Muscle layer of colon (tissue), 2 donors: ENCODE results near the gene PLOD2.

Source experiments
- H3K27ac ChIP-seq: one replicate; pipeline ENCODE4 v1.7.0; 2013; ENCODE audit warnings: low read depth, mild to moderate bottlenecking, low read length, moderate library complexity
- H3K27me3 ChIP-seq, 2 donors: one replicate each; pipeline ENCODE4 v1.7.0; 2013; ENCODE audit warnings: low read length in 2 of 2, mild to moderate bottlenecking in 2 of 2; ENCODE audit not compliant: insufficient read depth in 2 of 2, control insufficient read depth in 1 of 2
- H3K36me3 ChIP-seq: one replicate; pipeline ENCODE4 v1.7.0; 2013; ENCODE audit warnings: mild to moderate bottlenecking, low read length; ENCODE audit not compliant: insufficient read depth
- H3K4me1 ChIP-seq: one replicate; pipeline ENCODE4 v1.7.0; 2013; ENCODE audit warnings: mild to moderate bottlenecking, low read length; ENCODE audit not compliant: insufficient read depth
- H3K4me3 ChIP-seq, 2 donors: one replicate each; pipeline ENCODE4 v1.7.0; 2013; ENCODE audit warnings: low read length in 2 of 2, low read depth in 1 of 2, mild to moderate bottlenecking in 1 of 2, moderate library complexity in 1 of 2
- H3K9ac ChIP-seq: one replicate; pipeline ENCODE4 v1.7.0; 2013; ENCODE audit warnings: low read length
- H3K9me3 ChIP-seq: one replicate; pipeline ENCODE4 v1.7.0; 2013; ENCODE audit warnings: mild to moderate bottlenecking, low read length
- donor health status: abdominal sarcoma.
- donor health status: Adenocarcinoma of cecum.

Gene PLOD2

DNA sequence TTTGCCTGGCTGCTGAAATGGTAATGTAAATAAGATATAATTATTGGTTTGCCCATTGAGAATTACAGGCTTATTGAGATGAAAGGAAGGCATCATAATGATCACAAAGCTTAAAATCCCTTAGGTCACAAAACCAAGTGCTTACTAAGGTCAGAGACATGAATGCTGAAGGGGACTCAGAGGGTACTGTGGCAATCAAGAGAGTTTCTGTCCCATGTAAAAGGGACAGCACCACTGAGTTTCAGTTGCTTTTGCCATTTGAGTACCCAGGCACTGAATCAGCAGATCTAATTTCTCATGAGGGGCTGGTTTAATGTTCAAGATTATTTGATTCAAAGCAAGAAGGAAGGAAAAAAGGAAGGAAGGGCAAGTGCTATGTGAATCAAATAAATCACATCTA is 127.0 kb downstream of the PLOD2 start:
- H3K27ac ChIP-seq: no peak overlapping the region
- no peaks in the 10 kb centered on the region for H3K27me3 ChIP-seq
- no peak overlapping the region for H3K9ac ChIP-seq
- no peaks in the 10 kb centered on the region for H3K9me3 ChIP-seq
- no peaks in the 10 kb centered on the region for H3K36me3 ChIP-seq
- H3K4me1 ChIP-seq: no peaks in the 10 kb centered on the region
- H3K4me3 ChIP-seq: no peak overlapping the region

DNA sequence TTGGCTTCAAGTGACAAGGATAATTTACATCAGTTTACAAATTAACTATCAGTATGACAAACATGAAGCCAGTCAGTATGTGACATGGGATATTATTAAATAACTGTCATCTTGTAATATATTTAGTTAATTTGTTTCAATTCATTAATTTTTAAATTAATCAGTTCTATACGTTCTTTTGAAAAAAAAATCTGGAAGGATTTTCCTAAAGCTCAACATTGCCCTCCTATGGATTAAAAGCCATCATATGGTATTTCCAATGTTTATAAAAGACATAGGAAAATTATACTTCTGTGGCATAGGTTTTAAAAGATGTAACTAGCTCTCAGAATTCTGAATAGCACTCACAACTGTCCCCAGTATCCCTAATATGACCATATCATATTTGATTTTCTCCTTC is 134.4 kb downstream of the PLOD2 start:
- Histone ChIP-seq H3K4me1 (no peaks in the 10 kb centered on the region), H3K9me3 (no peaks in the 10 kb centered on the region), H3K4me3 (no peak overlapping the region), H3K27ac (no peak overlapping the region), H3K9ac (no peak overlapping the region), H3K27me3 (no peaks in the 10 kb centered on the region), H3K36me3 (no peaks in the 10 kb centered on the region)

DNA sequence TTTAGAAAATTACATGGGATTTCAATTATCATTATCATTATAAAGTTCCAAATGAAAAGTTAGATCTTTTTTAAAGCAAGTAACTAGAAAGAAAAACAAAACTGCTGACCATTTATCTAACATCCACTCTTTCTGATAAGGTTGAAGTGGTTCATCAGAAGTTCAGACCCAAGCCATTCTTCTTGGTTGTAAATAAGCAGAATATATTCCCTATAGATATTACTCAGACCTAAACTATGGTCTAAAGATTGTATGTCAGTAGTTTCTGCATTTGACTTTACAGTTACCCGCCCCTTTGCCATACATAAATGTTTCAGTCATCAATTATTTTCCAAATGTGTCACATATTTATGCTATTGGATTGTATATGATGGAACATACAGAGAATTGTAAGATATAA is 136.7 kb downstream of the PLOD2 start:
- Histone ChIP-seq H3K9ac (no peak overlapping the region), H3K4me3 (no peak overlapping the region), H3K27ac (no peak overlapping the region), H3K9me3 (no peaks in the 10 kb centered on the region), H3K36me3 (no peaks in the 10 kb centered on the region), H3K27me3 (no peaks in the 10 kb centered on the region), H3K4me1 (no peaks in the 10 kb centered on the region)

DNA sequence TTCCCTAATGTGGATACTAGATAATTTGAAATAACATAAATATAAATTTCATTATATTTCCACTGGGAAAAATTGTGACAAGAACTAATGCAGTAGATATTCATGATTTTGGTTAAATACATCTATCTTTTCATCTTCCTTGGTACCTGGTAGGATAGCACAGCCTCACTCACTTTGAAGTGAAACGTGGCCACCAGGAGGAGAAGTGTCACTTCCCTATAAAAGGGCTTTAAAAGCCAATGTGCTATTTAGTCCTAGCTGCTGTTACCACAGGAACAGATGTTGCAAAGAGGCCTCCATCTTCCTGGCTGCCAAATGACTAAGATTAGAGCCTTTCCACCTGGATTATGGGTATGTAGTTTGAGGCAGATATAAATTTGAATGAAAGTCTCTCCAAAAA is 140.0 kb downstream of the PLOD2 start:
- Histone ChIP-seq H3K27ac (no peak overlapping the region), H3K4me1 (no peaks in the 10 kb centered on the region), H3K9ac (no peak overlapping the region), H3K4me3 (no peak overlapping the region), H3K36me3 (no peaks in the 10 kb centered on the region), H3K27me3 (no peaks in the 10 kb centered on the region), H3K9me3 (no peaks in the 10 kb centered on the region)

DNA sequence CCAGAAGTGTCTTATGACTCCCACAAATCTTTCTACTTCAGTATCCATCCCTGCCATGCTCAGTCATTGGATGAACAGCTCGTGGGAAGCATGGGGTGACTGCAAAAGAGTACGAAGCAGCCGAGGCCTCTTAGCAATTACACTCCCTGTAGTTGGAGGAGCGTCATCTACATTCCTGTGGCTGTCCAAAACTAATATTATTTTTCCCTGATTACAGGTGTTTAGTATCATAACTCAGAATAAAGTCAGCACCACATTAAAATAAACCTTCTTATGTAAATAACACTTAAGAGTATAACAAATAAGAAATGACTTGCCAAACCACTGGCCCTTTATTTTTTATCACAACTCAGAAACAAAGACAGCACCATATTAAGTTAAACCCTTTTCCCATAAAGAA is 141.5 kb downstream of the PLOD2 start:
- H3K36me3 ChIP-seq: no peaks in the 10 kb centered on the region
- H3K9ac ChIP-seq: no peak overlapping the region
- no peaks in the 10 kb centered on the region for H3K27me3 ChIP-seq
- no peak overlapping the region for H3K4me3 ChIP-seq
- H3K4me1 ChIP-seq: no peaks in the 10 kb centered on the region
- H3K27ac ChIP-seq: no peak overlapping the region
- H3K9me3 ChIP-seq: no peaks in the 10 kb centered on the region
